ENCODE results near the gene CLEC2L. TPM values are rescaled to one million over a fixed set of nuclear protein-coding genes. Genes with fewer than 3 reads are reported as not detected.

CLEC2L gene
- total RNA-seq, 1 experiment from 2014 or later: 0.08 TPM

DNA sequence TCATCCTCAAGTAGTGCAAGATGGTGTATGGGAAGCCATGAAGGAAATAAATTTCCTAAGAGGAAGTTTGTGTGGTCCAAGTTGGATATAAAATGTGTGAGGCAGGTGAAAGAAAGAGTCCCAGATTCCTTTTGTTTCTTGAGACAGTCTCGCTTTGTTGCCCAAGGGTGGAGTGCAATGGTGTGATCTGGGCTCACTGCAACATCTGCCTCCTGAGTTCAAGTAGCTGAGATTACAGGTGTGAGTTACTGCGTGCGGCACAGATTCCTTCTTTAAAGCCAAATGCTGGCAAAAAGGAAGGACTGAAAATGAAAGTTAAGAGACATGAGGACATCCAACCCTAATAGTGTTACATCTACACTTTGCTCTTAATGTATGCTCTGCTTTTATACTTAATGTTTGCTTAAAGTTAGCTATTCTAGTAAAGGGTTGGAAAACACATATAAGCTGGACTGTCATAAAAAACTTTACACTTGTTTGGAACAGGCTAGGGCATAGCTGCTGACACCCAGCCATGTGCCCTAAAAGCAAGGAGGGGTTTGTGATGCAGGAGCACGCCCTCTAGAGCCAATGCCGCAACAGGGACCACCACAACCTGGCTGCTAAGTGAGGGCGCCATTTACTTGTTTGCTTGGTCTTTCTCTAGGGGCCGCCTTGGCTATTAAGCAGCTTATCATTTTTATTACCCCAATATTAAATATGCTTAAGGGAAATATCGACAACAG is 34.5 kb downstream of the CLEC2L start:
- no peak for DNase-seq (ENCODE audit: low spot score)

DNA sequence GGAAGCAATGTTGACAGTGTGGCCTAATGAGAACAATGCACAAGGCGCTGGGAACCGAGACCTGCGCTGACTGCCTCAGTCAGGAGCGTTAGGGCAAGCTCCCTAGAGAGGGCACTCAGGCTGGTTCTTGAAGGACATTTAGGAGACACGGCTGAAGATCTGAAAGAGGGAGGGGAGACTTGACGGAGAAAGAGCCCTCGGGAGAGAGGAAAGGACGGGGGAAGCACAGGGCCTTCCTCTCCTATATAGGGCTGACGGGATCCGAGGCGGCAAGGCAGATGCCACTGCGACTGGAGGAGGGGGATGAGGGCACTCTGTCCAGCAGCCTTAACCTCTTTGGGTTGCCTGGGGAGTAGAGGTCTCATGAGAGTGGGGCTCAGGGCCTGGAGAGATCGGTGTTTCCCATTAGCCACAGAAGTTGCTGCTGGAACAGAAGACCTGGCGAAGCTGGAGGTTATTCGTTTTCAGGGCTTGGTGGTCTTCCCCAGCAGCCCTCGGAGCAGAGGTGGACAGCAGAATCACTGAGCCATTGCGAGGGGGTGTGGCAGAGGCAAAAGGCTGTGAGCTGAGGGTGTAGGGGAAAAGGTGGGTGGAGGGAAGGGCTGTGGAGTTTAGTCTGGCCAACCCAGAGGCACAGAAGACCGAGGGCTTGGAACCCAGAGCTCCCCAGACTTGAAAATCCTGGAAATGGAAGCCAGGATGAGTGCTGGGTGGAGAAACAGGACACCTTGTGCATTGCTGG is 36.0 kb downstream of the CLEC2L start:
- no peak for DNase-seq (ENCODE audit: low spot score)

- no peak for DNase-seq (ENCODE audit: low spot score)
These were observed 36.7 kb downstream of the CLEC2L start for GRCh38 chr7:139560199-139560598.

- DNase-seq (ENCODE audit: low spot score): no peak
These were observed 37.2 kb downstream of the CLEC2L start for GRCh38 chr7:139560678-139561077.

- no peak for DNase-seq (ENCODE audit: low spot score)
These were observed 39.0 kb downstream of the CLEC2L start for GRCh38 chr7:139562491-139562890.

DNA sequence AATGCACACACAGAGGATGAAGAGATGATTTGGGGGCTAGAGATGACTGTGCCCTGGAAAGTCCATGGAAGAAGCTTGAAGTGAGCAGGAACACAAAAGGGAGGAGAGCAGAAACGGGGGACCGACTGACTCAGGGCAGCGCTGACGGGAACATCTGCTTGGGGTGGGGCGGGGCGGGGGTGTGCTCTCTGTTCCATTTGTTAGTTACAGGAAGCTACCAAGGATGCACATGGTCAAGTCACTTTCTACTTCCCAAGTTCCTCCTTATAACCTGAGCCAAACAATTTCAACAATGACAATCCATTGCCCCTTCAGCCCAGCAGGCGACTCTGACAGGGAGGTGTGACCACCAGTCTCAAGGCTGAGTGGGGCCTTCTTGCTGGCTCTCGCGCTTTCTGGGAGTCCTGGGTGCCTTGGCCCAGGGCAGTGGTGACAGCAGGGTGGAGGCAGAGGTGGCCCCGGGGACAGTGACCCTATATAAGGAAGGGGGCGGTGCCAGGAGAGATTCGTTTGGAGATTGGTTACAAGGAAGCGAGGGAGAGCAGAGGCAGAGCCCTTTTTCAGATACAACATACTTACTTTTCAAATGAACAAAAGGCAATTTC is 39.6 kb downstream of the CLEC2L start:
- no peak for DNase-seq (ENCODE audit: low spot score)

DNA sequence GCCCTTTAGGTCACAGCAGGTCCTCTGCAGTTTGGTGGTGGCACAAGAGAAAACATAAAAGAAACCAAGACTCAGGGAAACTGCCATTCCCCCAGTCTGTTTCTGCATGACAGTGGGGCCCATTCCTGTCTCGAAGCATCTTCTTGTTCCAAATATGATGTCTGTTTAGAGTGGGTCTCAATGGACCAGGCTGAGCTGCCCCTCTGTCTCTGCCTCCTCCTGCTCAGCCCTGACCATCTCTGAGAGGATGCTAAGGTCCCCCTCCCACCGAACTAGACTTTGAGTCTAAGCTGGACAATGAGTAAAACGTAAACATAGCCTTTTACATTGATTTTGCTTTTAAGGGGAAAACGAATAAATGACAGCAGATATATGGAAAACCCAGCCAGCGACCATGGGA is 40.4 kb downstream of the CLEC2L start:
- no peak for DNase-seq (ENCODE audit: low spot score)

DNA sequence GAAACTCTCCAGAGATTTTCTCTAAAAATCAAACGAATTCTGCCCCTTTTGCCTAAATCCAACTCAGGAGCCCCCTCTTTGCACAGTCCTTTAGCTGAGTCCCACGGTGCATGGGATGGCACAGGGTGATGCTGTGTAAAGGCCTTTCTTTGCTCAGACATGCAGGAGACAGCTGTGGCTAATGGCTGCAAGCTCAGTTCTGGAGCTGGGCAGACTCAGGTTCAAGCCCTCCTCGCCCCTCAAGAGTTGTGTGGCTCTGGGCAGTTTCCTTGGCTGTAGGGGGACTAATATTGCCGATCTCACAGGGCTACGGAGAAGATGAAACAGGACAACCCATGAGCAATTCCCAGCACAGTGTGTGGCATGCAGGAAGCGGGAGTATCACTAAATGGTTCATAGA is 42.6 kb downstream of the CLEC2L start:
- DNase-seq (ENCODE audit: low spot score): no peak

- DNase-seq (ENCODE audit: low spot score): no peak
These were observed 43.5 kb downstream of the CLEC2L start for GRCh38 chr7:139566736-139567646.

GRCh38 chr7:139567647-139568345 is 44.3 kb downstream of the CLEC2L start:
- no peak for DNase-seq (ENCODE audit: low spot score)

- no peak for DNase-seq (ENCODE audit: low spot score)
These were observed 44.8 kb downstream of the CLEC2L start for GRCh38 chr7:139568346-139568675.

- DNase-seq (ENCODE audit: low spot score): no peak
These were observed 45.5 kb downstream of the CLEC2L start for GRCh38 chr7:139568813-139569490.

GRCh38 chr7:139570119-139570518 is 46.6 kb downstream of the CLEC2L start:
- no peak for DNase-seq (ENCODE audit: low spot score)

DNA sequence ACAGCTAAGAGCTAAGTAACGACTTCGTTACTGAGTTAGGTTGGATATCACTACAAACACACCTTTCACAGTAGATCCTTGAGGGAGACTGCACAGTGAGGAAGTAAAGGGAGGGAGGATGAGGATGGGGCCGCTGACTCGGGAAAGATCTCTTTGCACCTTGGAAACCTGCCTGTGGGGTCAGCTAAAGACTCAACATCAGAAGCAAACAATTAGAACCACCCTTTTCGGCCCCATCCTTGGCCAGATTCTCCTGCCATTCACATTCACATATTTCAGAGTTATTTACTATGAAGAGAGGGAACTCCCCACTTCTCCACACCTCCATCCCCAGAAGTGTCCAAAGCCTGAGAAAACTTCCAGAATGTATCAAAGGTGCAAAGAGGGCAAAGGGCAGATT is 47.1 kb downstream of the CLEC2L start:
- DNase-seq (ENCODE audit: low spot score): no peak

- no peak for DNase-seq (ENCODE audit: low spot score)
These were observed 47.7 kb downstream of the CLEC2L start for GRCh38 chr7:139571190-139571589.

DNA sequence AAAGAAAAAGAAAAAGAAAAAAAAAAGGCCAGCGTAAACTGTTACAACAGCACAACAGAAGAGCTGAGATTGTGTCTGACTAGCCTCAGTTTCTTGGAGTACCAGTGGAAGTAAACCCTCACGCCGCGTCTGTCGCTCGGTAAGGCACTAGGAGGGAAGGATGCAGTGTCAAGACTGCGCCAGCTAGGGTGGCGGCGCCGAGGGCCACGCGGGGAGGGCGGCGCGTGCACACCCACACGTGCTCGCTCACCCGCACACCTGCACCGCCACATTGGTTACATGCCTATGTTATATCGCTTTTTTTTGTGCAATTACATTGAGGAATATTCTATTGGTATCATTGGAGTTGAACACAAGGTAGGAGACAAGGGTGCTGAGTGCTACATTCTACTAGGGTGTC is 48.2 kb downstream of the CLEC2L start:
- DNase-seq (ENCODE audit: low spot score): no peak

DNA sequence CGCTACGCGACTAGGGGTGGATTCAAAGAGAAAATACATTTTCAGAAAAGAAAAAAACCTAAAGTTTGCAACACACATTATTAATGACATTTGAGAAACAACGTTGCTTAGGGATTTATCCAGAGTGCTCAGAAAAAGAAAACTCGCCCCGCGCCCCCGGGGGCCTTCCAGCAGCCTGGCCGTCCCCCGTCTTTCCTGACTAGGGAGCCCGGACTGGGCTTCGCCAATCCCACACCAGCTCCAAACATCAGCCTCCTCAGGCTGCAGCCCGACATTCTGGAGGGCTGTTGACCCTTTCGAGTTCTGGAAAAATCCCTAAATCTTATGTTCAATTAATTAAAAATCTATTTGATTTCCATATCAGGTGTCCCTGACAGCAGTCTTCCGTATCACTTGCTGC is 48.6 kb downstream of the CLEC2L start:
- no peak for DNase-seq (ENCODE audit: low spot score)

DNA sequence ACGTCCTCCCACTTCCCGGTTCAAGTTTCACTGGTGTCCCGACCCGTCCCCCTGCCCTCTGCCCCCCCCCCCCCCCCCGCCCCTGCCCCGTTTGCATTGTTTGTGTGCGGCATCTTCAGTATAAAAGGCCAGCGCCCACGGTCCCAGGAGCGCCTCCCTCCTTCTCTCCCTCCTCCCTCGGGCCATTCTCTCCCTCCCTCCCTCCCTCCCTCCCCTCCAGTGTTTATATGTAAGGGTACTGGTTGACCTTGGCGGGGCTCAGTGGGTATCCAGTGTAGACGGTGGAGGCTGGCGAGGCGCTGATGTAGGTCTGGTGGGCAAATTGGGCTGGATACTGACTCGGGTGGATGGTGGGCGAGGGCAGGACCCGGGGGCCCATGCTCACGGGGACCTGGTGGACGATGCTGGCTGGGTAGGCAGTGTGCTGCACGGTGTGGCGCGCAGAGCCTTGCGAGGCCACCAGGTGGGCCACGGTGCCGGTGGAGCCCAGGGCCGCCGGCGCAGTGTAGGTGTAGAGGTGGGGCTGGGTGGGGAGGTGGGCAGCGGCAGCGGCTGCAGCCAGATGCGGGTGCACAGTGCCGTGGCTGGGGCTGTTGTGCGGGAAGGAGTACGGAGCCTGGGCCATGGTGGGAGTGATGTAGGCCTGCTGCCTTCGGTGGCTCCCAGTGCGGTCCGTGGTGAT is 49.4 kb downstream of the CLEC2L start:
- no peak for DNase-seq (ENCODE audit: low spot score)

GRCh38 chr7:139573871-139574270 is 50.4 kb downstream of the CLEC2L start:
- DNase-seq (ENCODE audit: low spot score): no peak

DNA sequence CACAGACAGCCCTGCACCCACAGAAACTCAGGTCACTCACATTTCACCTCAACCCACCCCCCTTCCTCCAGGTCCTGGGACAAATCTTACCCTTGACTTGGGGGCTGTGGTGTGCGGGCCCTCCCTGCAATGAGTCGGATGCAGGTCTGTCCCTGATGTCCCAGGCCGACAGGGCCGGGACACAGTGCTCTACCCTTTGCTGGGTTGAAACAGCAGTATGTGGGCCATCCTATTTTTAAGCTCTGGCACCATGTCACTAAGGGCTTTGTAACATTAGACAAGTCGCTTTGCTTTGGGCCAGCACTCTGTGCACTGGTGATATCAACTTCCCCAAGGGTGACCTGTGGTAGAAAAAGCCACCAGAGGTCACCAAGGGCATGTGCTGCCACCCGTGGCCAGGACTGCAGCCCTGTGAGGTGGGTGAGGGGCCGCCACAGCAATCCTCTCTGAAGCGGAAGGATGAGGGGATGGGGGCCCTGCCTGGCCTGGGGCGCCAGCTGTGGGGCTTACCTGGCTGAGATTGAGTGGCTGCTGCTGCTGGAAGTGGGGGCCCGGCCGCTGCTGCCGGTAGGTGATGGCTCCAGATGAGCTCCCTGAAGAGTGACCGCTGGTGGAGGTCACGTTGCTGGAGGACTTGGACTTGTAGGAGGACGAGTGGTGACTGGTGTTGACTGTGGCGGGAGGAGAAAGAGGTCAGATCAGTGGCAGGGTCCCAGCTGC is 51.3 kb downstream of the CLEC2L start:
- no peak for DNase-seq (ENCODE audit: low spot score)

Data from H4 (cell line).